HG03045 (cell line): ENCODE measurements around the gene SDE2.
A peak's percentile ranks its signal among the peaks of the same experiment; 100 is the strongest.
"Not testable (repeated sequence)": the region's sequence is repeated elsewhere in the genome, so short reads cannot be mapped to it uniquely, and the experiment has no call there.

Source experiments
- ATAC-seq: cut with Tn5 transposase; IDR thresholded peaks from one replicate; pipeline ENCODE4 v1.9.1; 2021; ENCODE audit warnings: mild to moderate bottlenecking, moderate library complexity; ENCODE audit not compliant: unreplicated experiment

SDE2 gene

DNA sequence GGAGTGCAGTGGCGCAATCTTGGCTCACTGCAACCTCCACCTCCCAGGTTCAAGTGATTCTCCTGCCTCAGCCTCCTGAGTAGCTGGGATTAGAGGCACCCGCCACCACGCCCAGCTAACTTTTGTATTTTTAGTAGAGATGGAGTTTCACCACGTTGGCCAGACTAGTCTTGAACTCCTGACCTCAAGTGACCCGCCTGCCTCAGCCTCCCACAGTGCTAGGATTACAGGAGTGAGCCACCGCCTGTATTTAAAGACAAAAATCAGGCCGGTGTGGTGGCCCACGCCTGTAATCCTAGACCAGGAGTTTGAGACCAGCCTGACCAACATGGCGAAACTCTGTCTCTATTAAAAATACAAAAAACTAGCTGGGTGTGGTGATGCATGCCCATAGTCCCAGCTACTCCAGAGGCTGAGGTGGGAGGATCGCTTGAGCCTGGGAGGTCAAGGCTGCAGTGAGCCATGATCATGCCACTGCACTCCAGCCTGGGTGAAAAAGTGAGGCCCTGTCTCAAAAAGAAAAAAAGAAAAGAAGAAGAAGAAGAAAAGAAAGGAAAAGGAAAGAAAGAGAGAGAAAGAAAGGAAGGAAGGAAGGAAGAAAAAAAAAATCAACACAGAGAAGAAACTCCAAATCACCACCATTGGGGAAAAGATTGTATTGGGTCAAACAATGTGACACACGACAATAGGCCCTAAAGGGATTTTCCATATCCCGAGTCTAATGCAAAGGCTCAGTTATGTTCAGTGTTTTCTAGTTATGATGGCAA lies 8.2 kb upstream of the SDE2 start:
- not testable (repeated sequence) for ATAC-seq

DNA sequence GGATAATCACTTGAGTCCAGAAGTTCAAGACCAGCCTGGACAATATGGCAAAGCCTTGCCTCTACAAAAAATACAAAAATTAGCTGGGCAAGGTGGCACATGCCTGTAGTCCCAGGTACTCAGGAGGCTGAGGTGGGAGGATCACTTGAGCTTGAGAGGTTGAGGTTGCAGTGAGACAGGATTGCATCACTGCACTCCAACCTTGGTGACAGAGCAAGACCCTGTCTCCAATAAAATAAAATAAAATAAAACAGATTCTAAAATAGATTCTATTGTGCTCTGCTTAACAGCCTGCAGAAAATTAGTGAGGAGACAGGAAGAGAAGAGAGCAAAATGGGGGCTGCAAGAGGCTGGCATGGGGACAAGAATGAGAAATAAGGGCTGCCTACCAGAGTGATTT lies 7.5 kb upstream of the SDE2 start:
- no peak for ATAC-seq

DNA sequence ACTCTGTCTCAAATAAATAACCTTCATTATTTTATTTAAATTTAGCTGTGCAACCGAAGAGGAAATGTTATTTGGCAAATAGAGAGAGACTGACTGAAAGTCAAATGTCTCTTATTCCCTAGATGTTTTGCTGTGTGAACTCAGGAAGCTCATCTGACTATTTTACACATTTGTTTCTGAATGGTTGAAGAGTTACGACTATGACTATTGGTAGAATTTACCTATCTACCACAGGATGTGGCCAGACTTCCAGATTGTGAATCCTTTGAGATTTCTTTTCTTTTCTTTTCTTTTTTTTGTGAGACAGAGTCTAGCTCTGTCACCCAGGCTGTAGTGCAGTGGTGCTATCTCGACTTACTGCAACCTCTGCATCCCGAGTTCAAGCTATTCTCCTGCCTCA lies 5.3 kb upstream of the SDE2 start:
- no peak for ATAC-seq

DNA sequence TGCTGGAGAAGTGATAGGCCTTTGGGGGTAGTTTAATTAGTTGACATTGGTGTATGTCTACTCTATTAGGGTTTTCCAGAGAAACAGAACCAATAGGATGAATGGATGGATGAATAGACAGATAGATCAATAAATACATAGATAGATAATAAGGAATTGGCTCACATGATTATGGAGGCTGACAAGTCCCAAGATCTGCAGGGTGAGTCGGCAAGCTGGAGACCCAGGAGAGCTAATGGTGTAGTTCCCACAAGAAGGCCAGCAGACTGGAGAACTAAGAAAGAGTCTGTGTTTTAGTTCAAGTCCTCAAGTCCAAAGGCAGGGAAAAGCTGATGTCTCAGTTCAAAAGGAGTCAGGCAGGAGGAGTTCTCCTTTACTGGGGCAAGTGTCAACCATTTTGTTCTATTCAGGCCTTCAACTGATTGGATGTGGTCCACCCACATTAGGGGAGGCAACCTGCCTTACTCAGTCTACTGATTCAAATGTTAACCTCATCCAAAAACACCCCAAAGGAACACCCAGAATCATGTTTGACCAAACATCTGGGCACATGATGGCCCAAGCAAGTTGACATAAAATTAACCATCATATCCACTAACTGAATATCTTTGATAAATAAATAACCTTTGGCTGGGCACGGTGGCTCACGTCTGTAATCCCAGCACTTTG lies 4.5 kb upstream of the SDE2 start:
- ATAC-seq: no peak

DNA sequence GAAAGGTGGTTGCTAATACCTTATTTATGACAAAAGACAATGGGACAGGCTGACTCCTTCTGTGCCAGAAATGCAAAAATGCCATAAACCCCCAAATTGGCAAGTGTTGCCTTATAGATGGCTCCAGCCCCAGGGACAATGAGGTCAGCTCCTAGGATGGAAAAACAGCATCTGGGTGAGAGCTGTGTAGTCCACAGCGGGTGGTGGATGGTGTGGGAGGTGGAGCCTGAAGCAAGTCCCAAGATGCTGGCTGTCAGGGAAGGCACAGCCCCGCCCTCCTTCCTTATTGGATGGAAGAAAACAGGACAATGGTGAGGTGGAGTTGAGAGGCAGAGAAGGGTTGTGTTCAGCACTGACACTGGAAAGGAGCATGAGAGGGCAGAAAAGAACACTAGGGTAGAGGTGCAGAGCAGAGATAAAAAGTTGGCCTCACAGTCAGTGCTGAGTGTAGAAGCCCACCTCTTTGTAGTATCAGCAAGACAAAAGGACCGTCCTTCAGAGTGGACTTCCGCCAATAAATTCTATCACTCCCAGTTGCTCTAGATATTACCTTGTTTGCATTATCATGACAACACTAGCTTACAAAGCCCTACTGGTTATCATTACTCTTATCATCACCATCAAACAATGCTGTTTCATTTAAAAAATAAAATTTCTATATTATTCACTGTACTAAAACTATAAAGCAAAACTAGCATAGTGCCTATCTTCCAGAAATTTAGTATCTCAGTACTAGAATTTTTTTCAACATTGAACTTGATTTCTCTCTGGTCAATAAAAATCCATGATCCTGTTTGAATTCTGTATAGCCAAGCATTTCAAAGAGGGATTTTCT lies 3.7 kb upstream of the SDE2 start:
- no peak for ATAC-seq

DNA sequence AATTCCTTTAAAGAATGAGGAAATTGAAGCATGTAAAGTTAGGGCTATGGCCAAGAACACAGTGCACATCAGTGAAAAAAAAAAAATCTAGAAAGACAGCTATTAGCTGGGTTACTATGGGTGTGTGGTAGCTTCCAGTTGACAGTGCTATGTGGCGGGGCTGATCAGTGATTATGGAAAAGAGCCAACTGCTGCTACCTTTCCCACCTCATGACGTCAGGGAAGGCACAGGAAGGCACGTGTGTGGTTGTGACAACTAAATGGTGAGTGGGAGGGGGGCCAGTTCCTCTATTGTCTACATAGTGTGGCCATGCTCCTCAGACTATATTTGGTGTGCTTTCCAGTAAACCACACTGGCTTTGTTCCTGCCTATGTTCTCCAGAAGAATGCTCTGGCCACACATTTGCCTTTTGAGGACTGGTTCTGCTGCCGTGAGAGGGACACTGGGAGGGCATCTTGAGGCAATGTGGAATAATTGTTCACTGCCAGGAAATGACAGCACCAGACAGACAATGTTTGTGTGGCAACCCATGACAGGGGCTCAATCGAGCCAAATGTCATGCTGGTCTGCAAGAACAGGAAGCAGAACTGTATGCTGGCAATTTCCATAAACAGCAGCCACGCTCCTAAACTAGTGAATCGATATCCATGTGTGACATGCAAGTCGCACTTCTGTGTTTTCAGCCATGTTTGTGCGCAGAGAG lies 3.0 kb upstream of the SDE2 start:
- ATAC-seq: no peak

DNA sequence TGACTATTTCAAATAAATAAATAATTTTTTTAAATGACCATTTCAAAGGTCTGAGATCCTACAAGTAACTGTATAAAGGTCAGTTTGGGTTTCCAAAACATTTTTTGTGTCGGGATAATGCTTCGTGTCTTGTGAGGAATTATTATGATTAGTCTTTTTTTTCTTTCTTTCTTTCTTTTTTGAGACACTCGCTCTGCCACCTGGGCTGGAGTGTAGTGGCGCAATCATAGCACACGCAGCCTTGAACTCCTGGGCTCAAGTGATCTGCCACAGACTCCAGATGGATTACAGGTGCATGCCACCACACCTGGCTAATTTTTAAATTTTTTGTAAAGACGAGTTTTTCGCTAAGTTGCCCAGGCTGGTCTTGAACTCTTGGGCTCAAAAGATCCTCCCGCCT lies 1.9 kb upstream of the SDE2 start:
- no peak for ATAC-seq

DNA sequence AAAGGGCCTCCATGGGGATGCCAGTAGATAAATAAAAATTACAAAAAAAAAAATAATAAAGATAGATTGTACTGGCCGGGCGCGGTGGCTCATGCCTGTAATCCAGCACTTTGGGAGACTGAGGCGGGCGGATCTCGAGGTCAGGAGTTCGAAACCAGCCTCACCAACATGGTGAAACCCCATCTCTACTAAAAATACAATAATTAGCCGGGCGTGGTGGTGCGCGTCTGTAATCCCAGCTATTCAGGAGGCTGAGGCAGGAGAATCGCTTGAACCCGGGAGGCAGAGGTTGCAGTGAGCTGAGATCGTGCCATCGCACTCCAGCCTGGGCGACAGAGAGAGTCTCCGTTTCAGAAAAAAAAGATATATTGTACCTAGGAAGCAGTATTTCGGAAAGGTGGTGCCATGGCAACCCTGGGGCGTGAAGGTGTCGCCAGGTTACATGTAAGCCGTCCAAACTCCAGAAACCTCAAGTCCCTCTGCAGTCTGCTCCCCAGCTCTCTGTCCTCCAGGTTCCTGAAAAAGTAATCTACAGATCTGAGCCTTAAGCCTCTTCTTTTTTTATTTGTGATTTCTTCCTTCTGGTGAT lies 1.4 kb upstream of the SDE2 start:
- ATAC-seq: not testable (repeated sequence)

DNA sequence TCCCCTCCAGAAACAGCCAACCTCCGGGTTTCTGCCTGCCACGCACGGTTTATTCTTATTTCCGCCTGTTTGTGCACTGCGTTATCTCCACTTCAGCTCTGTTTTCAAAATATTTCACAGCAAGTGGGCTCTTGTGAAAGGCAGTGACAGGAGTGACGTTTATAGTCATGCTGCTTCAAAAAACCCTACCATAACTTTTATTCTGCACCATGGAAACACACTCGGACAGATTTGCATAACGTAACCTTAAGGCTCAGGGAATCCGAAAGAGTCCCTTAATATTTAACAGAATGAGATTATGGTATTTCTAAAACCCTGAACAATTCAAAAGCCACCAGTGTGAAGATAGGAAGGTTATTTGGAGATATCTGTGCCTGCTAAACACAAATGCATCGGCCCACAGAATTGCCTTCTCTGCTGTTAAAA lies 782 bp upstream of the SDE2 start:
- ATAC-seq: peak; percentile 19

DNA sequence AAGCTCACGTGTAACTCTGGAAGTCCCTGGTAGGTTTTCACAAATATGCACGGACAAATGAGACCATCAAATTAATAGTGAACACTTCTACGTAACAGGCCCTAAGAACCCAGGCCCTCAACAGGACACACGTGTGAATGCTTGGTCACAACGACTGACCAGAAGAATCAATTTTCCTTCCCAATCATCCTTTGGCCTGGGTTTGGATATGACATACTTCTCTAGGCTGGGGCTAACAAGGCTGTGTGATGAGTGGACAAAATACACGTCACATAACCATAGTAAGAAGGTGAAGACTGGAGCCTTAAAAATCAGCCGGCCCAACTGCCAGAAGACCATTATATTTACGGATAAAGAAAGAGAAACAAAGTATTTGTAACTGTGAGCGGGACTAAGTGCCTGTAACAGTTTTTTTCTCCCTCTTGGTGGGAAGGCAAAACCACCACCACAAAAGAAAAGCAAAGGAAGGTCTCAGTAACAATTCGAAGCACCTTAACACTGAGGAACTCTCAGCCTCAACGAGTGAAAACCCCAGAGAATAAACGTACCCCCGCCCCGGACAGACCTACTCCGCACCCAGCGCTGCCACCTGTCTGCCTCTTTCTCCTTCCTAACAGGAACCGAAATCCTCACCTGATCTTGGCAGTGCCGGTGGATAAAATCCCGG lies 450 bp downstream of the SDE2 start:
- ATAC-seq: peak; percentile 18

DNA sequence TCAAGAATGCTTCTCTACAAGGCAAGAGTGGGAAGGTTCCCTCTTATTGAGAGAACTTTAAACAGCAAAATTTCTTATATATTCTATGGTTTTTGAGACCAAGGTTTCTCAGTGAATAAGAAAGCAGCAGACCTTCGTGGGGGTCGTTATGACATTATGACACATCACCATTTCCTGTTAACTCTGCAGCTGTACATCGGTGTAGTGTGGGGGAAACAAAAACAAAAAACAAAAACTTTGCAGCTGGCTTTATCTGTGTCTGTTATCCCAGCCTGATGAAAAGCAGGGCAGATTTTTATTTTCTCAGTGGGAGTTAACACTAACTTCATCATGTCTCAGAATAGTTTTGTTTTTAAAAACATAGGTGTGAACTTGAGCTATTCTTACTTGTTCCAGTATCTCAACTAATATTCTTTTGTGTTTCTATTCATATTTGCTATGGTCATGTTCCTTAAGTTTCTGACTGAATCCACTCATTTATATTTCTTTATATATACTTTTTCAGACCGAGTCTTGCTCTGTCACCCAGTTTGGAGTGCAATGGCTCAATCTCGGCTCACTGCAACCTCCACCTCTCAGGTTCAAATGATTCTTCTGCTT lies 2.1 kb downstream of the SDE2 start:
- no peak for ATAC-seq

DNA sequence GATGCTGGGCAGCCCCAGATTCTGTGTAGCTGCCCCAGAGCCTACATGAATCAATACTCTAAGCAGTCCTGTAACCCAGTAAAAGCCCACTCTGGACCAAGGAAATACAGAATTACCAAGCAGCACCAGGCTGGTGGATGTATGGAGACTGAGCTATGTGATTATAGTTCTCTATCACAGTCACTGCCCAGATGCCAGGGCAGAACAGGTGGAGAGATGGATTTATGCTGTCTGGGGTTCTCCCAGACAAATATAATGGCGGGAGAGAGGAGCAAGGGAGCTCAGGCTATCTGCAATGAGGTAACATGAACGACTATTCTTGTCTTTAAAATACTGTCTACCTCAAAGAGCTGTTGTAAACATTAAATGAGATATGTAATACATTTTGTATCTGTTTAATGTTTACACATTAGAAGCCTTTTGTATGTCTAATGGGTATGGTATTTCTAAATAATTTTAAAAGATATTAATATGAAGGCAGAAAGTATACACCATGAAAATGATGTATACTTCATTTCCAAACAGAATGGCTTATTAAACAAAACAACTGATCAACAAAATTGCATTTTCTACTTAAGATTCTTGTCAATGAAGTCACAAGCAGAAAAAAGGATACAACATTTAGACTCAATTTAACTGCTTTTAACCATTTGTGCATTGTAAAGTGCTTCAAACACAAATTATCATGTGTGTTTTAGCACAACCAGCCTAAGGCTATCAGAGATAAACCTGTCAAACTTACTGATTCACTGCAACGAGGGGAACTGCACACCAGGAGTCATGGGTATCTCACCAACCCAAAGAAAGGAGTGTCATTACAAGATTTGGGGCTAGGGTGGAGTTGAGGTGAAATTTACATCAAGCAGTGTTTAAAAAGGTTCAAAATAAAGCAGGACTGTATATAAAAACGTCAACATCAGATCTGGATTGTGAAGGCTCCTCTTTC lies 3.0 kb downstream of the SDE2 start:
- no peak for ATAC-seq

DNA sequence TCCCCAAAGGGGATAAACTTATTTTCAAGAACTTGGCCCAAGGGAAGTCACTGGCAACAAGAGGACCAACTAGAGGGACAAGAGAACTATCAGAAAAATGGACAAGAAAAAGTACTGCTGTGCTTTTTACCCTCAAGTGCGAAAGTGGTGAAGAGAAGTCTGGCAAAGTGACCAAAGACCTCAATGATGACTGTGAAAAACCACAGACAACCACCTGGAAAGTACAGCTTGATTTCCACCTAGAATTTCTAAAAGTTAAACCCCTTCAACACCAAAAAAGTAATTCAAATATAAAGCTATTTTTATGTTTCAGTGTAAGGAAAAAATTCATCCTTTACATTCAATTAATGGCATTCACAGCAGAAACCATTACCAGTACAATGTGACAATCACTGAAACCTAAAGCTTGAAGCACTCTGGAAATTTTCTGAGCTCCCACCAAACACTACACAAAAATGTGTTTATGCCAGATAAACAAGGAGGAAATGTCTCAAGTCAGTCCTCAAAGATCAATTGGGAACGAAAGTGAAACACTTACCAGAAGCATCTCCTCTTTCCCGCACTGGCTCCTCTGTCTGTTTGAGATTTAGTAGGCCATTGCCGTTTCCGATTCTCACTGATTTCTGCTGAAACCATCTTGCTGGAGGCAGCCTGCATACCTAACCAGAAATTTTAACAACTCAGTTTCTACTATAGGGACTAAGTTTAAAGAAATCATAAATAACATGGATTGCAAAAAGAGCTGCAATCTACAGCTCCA lies 8.3 kb downstream of the SDE2 start:
- ATAC-seq: no peak

DNA sequence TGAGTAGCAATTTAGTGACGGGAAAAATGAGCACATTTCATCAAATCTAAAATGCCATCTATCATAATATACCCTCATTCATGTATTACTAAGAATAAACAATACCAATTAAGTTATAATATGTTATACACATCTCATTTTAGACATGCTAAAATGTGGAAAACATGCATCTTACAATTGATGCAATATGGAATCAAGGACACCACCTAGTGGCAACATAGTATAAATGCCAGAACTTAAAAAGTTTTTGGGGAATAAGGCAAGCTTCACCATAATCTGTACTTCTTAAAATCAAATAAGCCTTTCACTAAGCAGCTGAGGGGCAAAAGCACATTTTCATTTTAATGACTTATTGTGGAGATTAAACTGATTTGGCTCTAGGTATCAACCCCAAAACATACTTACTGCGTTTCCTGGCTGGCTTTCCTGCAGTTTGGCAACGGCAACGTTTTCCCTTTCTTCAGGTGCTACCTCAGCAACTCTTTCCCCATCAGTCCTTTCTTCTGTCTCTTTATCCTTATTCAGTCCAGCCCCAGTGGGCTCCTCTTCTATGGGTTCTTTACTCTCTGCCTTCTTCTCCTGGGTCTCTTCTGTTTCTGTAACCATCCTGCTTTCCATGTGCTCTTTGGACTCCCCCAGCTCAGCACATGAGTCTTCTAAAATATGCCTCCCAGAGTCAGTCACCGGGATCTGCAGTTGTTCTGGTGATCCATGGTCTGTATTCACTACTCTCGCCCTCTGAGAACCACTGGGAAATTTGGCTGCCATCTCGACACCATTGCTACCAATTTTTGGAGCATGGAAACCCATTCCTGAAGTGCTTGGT lies 11.4 kb downstream of the SDE2 start:
- ATAC-seq: no peak

DNA sequence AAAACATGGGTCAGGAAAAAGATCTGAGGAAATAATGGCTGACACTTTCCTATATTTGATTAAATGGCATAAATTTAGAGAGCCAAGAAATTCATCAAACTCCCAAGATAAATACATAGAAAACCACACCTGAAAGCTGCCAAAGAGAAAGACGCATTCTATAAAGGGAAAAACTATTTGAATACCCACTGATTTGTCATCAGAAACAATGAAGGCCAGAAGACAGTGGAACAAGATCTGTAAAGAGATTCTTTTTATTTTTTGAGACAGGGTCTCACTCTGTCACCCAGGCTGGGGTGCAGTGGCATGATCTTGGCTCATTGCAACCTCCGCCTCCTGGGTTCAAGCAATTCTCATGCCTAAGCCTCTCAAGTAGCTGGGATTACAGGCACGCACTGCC lies 17.4 kb downstream of the SDE2 start:
- no peak for ATAC-seq

DNA sequence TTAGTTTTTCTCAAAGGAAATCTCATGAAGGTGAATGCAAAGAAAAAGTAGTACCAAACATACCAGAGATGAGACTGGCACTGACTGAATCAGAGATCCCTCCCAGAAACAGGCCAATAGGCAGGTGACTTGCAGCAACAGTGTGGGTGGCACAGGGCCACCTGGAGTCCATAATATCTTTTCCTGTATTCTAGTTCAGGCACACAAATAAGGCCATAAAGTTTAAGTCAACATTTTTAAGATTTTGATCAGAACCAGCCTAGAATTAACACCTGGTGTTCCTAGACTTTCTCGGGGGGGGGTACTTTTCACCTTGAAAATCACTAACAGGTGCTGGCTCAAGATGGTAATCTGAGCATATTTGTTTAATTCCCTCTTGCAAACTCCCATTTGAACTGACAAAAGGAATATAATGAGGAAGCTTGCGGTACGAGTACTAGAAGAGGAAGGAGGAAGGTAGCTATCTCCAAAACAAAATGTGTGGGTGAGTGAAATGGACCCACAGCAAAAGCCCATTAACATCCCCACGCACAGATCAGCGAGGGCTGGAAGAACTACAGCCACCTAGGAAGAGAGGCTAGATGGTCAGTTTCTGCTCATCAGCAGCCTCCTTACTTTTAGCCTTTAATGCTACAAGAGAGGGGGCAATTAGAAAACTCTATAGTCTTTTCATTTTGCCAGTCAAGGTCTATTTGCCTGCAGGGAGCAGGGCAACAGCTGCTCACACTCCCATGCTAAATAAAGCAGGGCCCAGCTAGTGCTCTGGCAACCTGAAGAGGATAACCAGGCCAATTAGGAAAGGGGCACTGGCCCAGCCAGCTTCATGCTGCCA lies 18.9 kb downstream of the SDE2 start:
- ATAC-seq: no peak
